ENCODE measurements around the gene YWHAH. TPM values are rescaled to one million over a fixed set of nuclear protein-coding genes. Genes with fewer than 3 reads are reported as not detected.

The YWHAH gene
- polyA plus RNA-seq, 3 donors = 59.5 to 136 (median 132) TPM

- Histone ChIP-seq H3K9ac (ENCODE audit: insufficient read depth, low read length, poor library complexity, severe bottlenecking) (peak overlapping the region; percentile 27), H3K9me3 (replicated peaks in 1 of 2; ENCODE audit: control insufficient read depth in 1 of 2, insufficient read depth in 1 of 2, low read length in 2 of 2) (no peaks in the 10 kb centered on the region), H2AFZ (ENCODE audit: insufficient read depth, low read depth, low read length, poor library complexity, severe bottlenecking) (peak overlapping the region; percentile 40), H3K27me3 (ENCODE audit: control insufficient read depth in 2 of 2, insufficient read depth in 2 of 2, low read length in 2 of 2) (no peaks in the 10 kb centered on the region), H3K4me2 (replicated peaks; ENCODE audit: extremely low read depth, low read length, poor library complexity, severe bottlenecking) (peak overlapping the region; percentile 59), H4K20me1 (ENCODE audit: insufficient read depth, low read length) (no peaks in the 10 kb centered on the region), H3K36me3 (replicated peaks in 1 of 2; ENCODE audit: control insufficient read depth in 1 of 2, insufficient read depth in 2 of 2, low read length in 2 of 2) (no peaks in the 10 kb centered on the region), H3K79me2 (ENCODE audit: insufficient read depth, low read length) (no peaks in the 10 kb centered on the region), H3K4me3 (replicated peaks in 1 of 3; ENCODE audit: low read depth in 2 of 3, low read length in 3 of 3) (peak overlapping the region in 2 of 3 experiments; percentile 46 to 53), H3K27ac (ENCODE audit: low read depth in 1 of 2, low read length in 2 of 2) (peak overlapping the region; percentile 37 to 77), H3K4me1 (ENCODE audit: control insufficient read depth in 1 of 2, insufficient read depth in 2 of 2, low read length in 2 of 2) (peaks cover 64 to 65% of the 10 kb centered on the region in 2 donors)
- Mint-ChIP-seq H3K9me3 (peaks cover 0 to 3% (median 0%) of the 10 kb centered on the region in 7 donors), H3K27ac (peak overlapping the region; percentile 83 to 97 (median 93)), H3K4me3 (peak overlapping the region; percentile 61 to 79), H3K36me3 (peaks cover 2 to 3% of the 10 kb centered on the region in 2 donors), H3K27me3 (ENCODE audit: low read depth in 3 of 3) (peaks cover 1 to 3% (median 2%) of the 10 kb centered on the region in 3 donors), H3K4me1 (peaks cover 67% of the 10 kb centered on the region)
- WGBS (ENCODE audit: insufficient coverage) = 0% methylated on average over 3 of the region's 5 CpGs
- no peak for TF ChIP-seq CTCF (IDR thresholded peaks at IDR 0.05)
- intact Hi-C loops (cut with micrococcal nuclease) = no loop called here
- DNase-seq = peak; percentile 59 to 82 (median 71)
These were observed 21.2 kb upstream of the YWHAH start for GRCh38 chr22:31923136-31923535.

- Histone ChIP-seq H3K9ac (ENCODE audit: insufficient read depth, low read length, poor library complexity, severe bottlenecking) (peak overlapping the region; percentile 27), H3K27me3 (ENCODE audit: control insufficient read depth in 2 of 2, insufficient read depth in 2 of 2, low read length in 2 of 2) (no peaks in the 10 kb centered on the region), H3K9me3 (replicated peaks in 1 of 2; ENCODE audit: control insufficient read depth in 1 of 2, insufficient read depth in 1 of 2, low read length in 2 of 2) (no peaks in the 10 kb centered on the region), H3K27ac (ENCODE audit: low read depth in 1 of 2, low read length in 2 of 2) (peak overlapping the region; percentile 37 to 77), H3K4me1 (ENCODE audit: control insufficient read depth in 1 of 2, insufficient read depth in 2 of 2, low read length in 2 of 2) (peaks cover 58 to 59% of the 10 kb centered on the region in 2 donors), H2AFZ (ENCODE audit: insufficient read depth, low read depth, low read length, poor library complexity, severe bottlenecking) (peak overlapping the region; percentile 40), H3K36me3 (replicated peaks in 1 of 2; ENCODE audit: control insufficient read depth in 1 of 2, insufficient read depth in 2 of 2, low read length in 2 of 2) (no peaks in the 10 kb centered on the region), H3K79me2 (ENCODE audit: insufficient read depth, low read length) (no peaks in the 10 kb centered on the region), H3K4me3 (replicated peaks in 1 of 3; ENCODE audit: low read depth in 2 of 3, low read length in 3 of 3) (peak overlapping the region in 1 of 3 experiments; percentile 53), H3K4me2 (replicated peaks; ENCODE audit: extremely low read depth, low read length, poor library complexity, severe bottlenecking) (peak overlapping the region; percentile 59), H4K20me1 (ENCODE audit: insufficient read depth, low read length) (no peaks in the 10 kb centered on the region)
- intact Hi-C loops (cut with micrococcal nuclease) = no loop called here
- Mint-ChIP-seq H3K27me3 (ENCODE audit: low read depth in 3 of 3) (peaks cover 1 to 3% (median 2%) of the 10 kb centered on the region in 3 donors), H3K4me3 (peak overlapping the region in 1 of 2 donors; percentile 79), H3K36me3 (peaks cover 2 to 3% of the 10 kb centered on the region in 2 donors), H3K4me1 (peaks cover 62% of the 10 kb centered on the region), H3K27ac (peak overlapping the region; percentile 83 to 97 (median 93)), H3K9me3 (peaks cover 0 to 3% (median 0%) of the 10 kb centered on the region in 7 donors)
- no CpG with 5 or more reads among the region's 2 CpGs for WGBS (ENCODE audit: insufficient coverage)
- TF ChIP-seq CTCF (IDR thresholded peaks at IDR 0.05) = no peak
- DNase-seq = no peak
These were observed 20.6 kb upstream of the YWHAH start for GRCh38 chr22:31923747-31924146.

Measured in CD14-positive monocyte (primary cell).